B cell (primary cell): Measurements from ENCODE around the gene MAP3K2. TPM values are rescaled to one million over a fixed set of nuclear protein-coding genes. Genes with fewer than 3 reads are reported as not detected.

Source experiments
- ATAC-seq: fragments of 200-7000 bp; cut with Tn5 transposase; one replicate; pipeline ENCODE4 v1.10.0; 2021; ENCODE audit warnings: low read depth, mild to moderate bottlenecking, moderate number of reproducible peaks, moderate library complexity
- CTCF ChIA-PET: fragments of 350-600 bp; sonication (Branson Sonifier 250); formaldehyde crosslinking; loops from one replicate; lab custom pipeline; 2021; ENCODE audit warnings: antibody characterized with exemption, inconsistent platforms; lab: Charles Lee
- POLR2A ChIA-PET: fragments of 350-600 bp; sonication (Branson Sonifier 250); formaldehyde crosslinking; loops from one replicate; lab custom pipeline; 2021; ENCODE audit warnings: antibody characterized with exemption; lab: Charles Lee
- DNase-seq: peaks from one replicate; pipeline ENCODE4 v3.0.0; 2013
- H2AFZ ChIP-seq: 2 replicates; pipeline ENCODE4 v1.6.1; 2012; ENCODE audit warnings: mild to moderate bottlenecking, low read depth, low read length; ENCODE audit not compliant: insufficient read depth, poor library complexity, severe bottlenecking
- H3K27ac ChIP-seq, 2 donors: 1 replicate in 1 of 2; 2 replicates in 1 of 2; pipeline ENCODE4 v1.5.1; 2012 to 2013; ENCODE audit warnings: low read length in 2 of 2, mild to moderate bottlenecking in 2 of 2, moderate library complexity in 1 of 2
- H3K27me3 ChIP-seq, 4 experiments: fragments of 200-600 bp in 1 of 4; sonication (generic) in 1 of 4; replicated peaks in 1 of 4; 1 replicate in 2 of 4; 2 replicates in 2 of 4; pipeline versions ENCODE4 v1.6.1 to v1.7.0; 2013 to 2016; ENCODE audit warnings: low read length in 3 of 4, mild to moderate bottlenecking in 2 of 4, mixed read lengths in 1 of 4, moderate library complexity in 1 of 4; ENCODE audit not compliant: insufficient read depth in 4 of 4, control insufficient read depth in 3 of 4; ENCODE audit errors: control extremely low read depth in 1 of 4
- H3K36me3 ChIP-seq, 2 experiments: replicated peaks in 1 of 2; 1 replicate in 1 of 2; 2 replicates in 1 of 2; pipeline versions ENCODE4 v1.6.1 to v1.7.1; 2013; ENCODE audit warnings: low read length in 1 of 2; ENCODE audit not compliant: insufficient read depth in 2 of 2, control insufficient read depth in 1 of 2; ENCODE audit errors: control extremely low read depth in 1 of 2, extremely low read depth in 1 of 2
- H3K4me1 ChIP-seq, 2 donors: fragments of 200-600 bp in 1 of 2; sonication (generic) in 1 of 2; 1 replicate in 1 of 2; 2 replicates in 1 of 2; pipeline versions ENCODE4 v1.5.1 to v1.6.1; 2013 to 2017; ENCODE audit warnings: low read length in 2 of 2; ENCODE audit not compliant: control insufficient read depth in 2 of 2, insufficient read depth in 2 of 2
- H3K4me2 ChIP-seq: replicated peaks from 2 replicates; pipeline ENCODE3; 2012; ENCODE audit warnings: mild to moderate bottlenecking, low read depth, low read length; ENCODE audit not compliant: poor library complexity, severe bottlenecking
- H3K4me3 ChIP-seq, 5 experiments: fragments of 200-600 bp in 1 of 5; sonication (generic) in 1 of 5; 1 replicate in 3 of 5; 2 replicates in 2 of 5; pipeline versions ENCODE4 v1.5.1 to v1.7.0; 2011 to 2016; ENCODE audit warnings: low read length in 4 of 5, mild to moderate bottlenecking in 4 of 5, low read depth in 2 of 5, control low read depth in 1 of 5, moderate library complexity in 1 of 5; ENCODE audit not compliant: insufficient read depth in 1 of 5; ENCODE audit errors: control extremely low read depth in 1 of 5, extremely low read depth in 1 of 5
- H3K79me2 ChIP-seq: fragments of 200-600 bp; sonication (generic); one replicate; pipeline ENCODE4 v1.6.0; 2016; ENCODE audit warnings: low read length; ENCODE audit not compliant: control insufficient read depth, insufficient read depth
- H3K9ac ChIP-seq: fragments of 200-600 bp; sonication (generic); 2 replicates; pipeline ENCODE4 v1.6.1; 2017; ENCODE audit warnings: mild to moderate bottlenecking, low read length, moderate library complexity
- H3K9me3 ChIP-seq, 3 donors: one replicate each; pipeline versions ENCODE4 v1.6.1 to v1.7.1; 2013; ENCODE audit warnings: low read length in 2 of 3; ENCODE audit not compliant: control insufficient read depth in 2 of 3, insufficient read depth in 1 of 3; ENCODE audit errors: control extremely low read depth in 1 of 3
- H4K20me1 ChIP-seq: 2 replicates; pipeline ENCODE4 v1.6.0; 2012; ENCODE audit warnings: mild to moderate bottlenecking, low read length; ENCODE audit not compliant: insufficient read depth, control insufficient read depth, poor library complexity, severe bottlenecking
- H3K27ac Mint-ChIP-seq: one replicate; pipeline ENCODE4 v1.8.0; 2021; ENCODE audit warnings: mixed read lengths
- H3K27me3 Mint-ChIP-seq: one replicate; pipeline ENCODE4 v1.8.0; 2021; ENCODE audit warnings: mixed read lengths
- H3K4me1 Mint-ChIP-seq: one replicate; pipeline ENCODE4 v1.8.0; 2021; ENCODE audit warnings: mixed read lengths
- H3K4me3 Mint-ChIP-seq: one replicate; pipeline ENCODE4 v1.8.0; 2021; ENCODE audit warnings: mixed read lengths
- H3K9me3 Mint-ChIP-seq: one replicate; pipeline ENCODE4 v1.8.0; 2022; ENCODE audit warnings: mixed read lengths; ENCODE audit not compliant: insufficient read depth
- EZH2 ChIP-seq: IDR thresholded peaks from 2 replicates; pipeline ENCODE4 v1.6.1; 2012; ENCODE audit warnings: borderline replicate concordance, low read depth, mild to moderate bottlenecking, moderate library complexity, low read length; ENCODE audit not compliant: insufficient read depth, poor library complexity, severe bottlenecking
- WGBS: methylation state at CpG from one replicate; pipeline ENCODE4 v1.1.5; 2013; ENCODE audit warnings: missing lambda C conversion rate; ENCODE audit not compliant: insufficient coverage; 5-methylcytosine and 5-hydroxymethylcytosine counted together
- intact Hi-C: fragments of 100-400 bp; cut with micrococcal nuclease; formaldehyde crosslinking; loops from one replicate; pipeline ENCODE4 v1.10.0; 2022
- polyA plus RNA-seq: library from polyadenylated mRNA; depleted of rRNA; stranded (reverse); fragments of >200 nt; gene quantifications from 2 replicates; pipeline ENCODE4 v1.2.3, GENCODE V29; 2012
- total RNA-seq, 2 donors: library from RNA; stranded (reverse); fragments of 120-200 nt in 1 of 2; gene quantifications; 1 replicate in 1 of 2; 2 replicates in 1 of 2; pipeline versions ENCODE4 v1.2.3 to v1.2.4, GENCODE V29; 2013 to 2022
- TF ChIP-seq, protein P1 (sequence below): fragments of 200-600 bp; IDR thresholded peaks from one replicate; pipeline ENCODE4 v1.8.0; 2022; ENCODE audit warnings: antibody characterized with exemption, mild to moderate bottlenecking

Gene MAP3K2
- total and polyA plus RNA-seq, 2 donors (not counting 1 experiment from before 2014, with no cell fraction given): 9.9 to 118 TPM

DNA sequence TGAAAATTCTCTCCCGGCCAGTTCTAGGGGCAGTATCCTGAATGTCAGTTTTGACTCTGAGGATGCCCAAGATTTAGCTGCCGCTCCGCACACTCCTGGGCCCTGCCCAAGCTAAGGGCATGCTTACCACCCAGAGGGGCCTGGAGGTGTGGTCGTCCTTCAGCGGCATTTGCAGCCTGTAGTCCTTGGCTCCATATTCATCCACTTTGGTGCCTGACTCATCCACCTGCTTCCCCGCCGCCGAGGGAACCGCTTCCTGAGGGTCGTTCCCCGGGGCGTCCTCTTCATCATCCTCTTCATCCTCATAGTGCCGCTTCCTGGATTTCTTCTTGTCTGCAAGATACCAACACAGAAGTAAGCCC lies 94.4 kb downstream of the MAP3K2 start:
- CTCF ChIA-PET: interaction anchor here (1.0 to 2.3 kb wide), 2 partner anchors 123 to 186 kb away, joined by 3 to 16 read pairs; no protein-coding TSS in a partner anchor
- ATAC-seq: no peak
- POLR2A ChIA-PET: interaction anchor here (1.3 kb wide), 2 partner anchors 96 to 97 kb away, joined by 3 read pairs; no protein-coding TSS in a partner anchor

DNA sequence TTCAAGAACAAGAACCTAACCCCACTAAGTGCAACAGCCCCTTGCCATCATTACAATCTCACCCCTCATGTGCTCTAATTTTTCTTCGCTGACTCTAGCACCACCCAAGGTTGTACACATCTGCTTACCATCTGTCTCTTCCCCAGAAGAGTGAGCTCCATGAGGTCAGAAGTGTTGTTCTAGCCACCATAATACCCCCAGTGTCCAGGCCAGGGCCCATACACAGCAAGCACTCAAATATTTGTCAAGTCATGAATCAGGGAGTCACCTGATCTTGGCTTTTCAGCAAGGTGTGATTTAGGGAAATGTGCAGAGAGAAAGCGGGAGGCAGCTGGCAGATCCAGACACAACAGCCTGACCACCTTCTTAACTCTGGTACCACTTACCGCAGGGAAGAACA lies 99.5 kb downstream of the MAP3K2 start:
- ChIA-PET CTCF (no interaction called here), POLR2A (no interaction called here)
- peaks cover 3 to 9% of the 10 kb centered on the region in 2 donors for H3K4me1 ChIP-seq
- Mint-ChIP-seq H3K27me3 (no peaks in the 10 kb centered on the region), H3K27ac (no peak overlapping the region), H3K4me3 (no peak overlapping the region), H3K9me3 (peaks cover 4% of the 10 kb centered on the region), H3K4me1 (peaks cover 14% of the 10 kb centered on the region)
- no peak for TF ChIP-seq EZH2
- TF ChIP-seq, protein P1, sequence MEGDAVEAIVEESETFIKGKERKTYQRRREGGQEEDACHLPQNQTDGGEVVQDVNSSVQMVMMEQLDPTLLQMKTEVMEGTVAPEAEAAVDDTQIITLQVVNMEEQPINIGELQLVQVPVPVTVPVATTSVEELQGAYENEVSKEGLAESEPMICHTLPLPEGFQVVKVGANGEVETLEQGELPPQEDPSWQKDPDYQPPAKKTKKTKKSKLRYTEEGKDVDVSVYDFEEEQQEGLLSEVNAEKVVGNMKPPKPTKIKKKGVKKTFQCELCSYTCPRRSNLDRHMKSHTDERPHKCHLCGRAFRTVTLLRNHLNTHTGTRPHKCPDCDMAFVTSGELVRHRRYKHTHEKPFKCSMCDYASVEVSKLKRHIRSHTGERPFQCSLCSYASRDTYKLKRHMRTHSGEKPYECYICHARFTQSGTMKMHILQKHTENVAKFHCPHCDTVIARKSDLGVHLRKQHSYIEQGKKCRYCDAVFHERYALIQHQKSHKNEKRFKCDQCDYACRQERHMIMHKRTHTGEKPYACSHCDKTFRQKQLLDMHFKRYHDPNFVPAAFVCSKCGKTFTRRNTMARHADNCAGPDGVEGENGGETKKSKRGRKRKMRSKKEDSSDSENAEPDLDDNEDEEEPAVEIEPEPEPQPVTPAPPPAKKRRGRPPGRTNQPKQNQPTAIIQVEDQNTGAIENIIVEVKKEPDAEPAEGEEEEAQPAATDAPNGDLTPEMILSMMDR: no peak
- ATAC-seq (no peak), DNase-seq (no peak)
- no peak overlapping the region for H3K27ac ChIP-seq
- peaks cover 31% of the 10 kb centered on the region for H3K79me2 ChIP-seq
- intact Hi-C loops: no loop called here
- H3K4me2 ChIP-seq: no peak overlapping the region
- no peaks in the 10 kb centered on the region for H3K27me3 ChIP-seq
- WGBS: 100% methylated on average over 1 of the region's 3 CpGs
- peaks cover 3 to 88% of the 10 kb centered on the region in 2 experiments for H3K36me3 ChIP-seq
- H4K20me1 ChIP-seq: no peaks in the 10 kb centered on the region
- no peak overlapping the region for H2AFZ ChIP-seq
- H3K4me3 ChIP-seq: no peak overlapping the region
- no peak overlapping the region for H3K9ac ChIP-seq
- no peaks in the 10 kb centered on the region for H3K9me3 ChIP-seq

More for the DNA sequence above, 94.4 kb downstream of the MAP3K2 start:
- no peaks in the 10 kb centered on the region for H4K20me1 ChIP-seq
- H2AFZ ChIP-seq: peak overlapping the region; percentile 100
- peak overlapping the region; percentile 95 for H3K27ac Mint-ChIP-seq
- DNase-seq: no peak
- peak overlapping the region; percentile 91 for H3K4me2 ChIP-seq
- H3K79me2 ChIP-seq: peaks cover 26% of the 10 kb centered on the region
- no peaks in the 10 kb centered on the region for H3K9me3 Mint-ChIP-seq
- H3K4me1 ChIP-seq: peaks cover 5 to 22% of the 10 kb centered on the region in 2 donors
- H3K9ac ChIP-seq: peak overlapping the region; percentile 99
- H3K4me3 ChIP-seq: peak overlapping the region; percentile 47 to 97 (median 88)
- intact Hi-C loops: loop anchor here (5.0 to 10.0 kb wide), 3 partner anchors 209 to 799 kb away; partner anchors contain the start of genes SAP130 and UGGT1
- H3K27me3 ChIP-seq: no peaks in the 10 kb centered on the region
- peak overlapping the region; percentile 46 to 84 for H3K27ac ChIP-seq
- no peaks in the 10 kb centered on the region for H3K27me3 Mint-ChIP-seq
- H3K4me3 Mint-ChIP-seq: peak overlapping the region; percentile 100
- peaks cover 31% of the 10 kb centered on the region for H3K4me1 Mint-ChIP-seq
- H3K36me3 ChIP-seq: peaks cover under 1 to 41% of the 10 kb centered on the region in 2 experiments
- TF ChIP-seq, protein P1: no peak
- no peak for TF ChIP-seq EZH2
- 28% methylated on average over 13 of the region's 13 CpGs for WGBS
- H3K9me3 ChIP-seq: no peaks in the 10 kb centered on the region
